B cell (primary cell): ENCODE results near the gene STX2. TPM values are rescaled to one million over a fixed set of nuclear protein-coding genes. Genes with fewer than 3 reads are reported as not detected.

ENCODE experiments used
- ATAC-seq: fragments of 200-7000 bp; cut with Tn5 transposase; one replicate; pipeline ENCODE4 v1.10.0; 2021; ENCODE audit warnings: low read depth, mild to moderate bottlenecking, moderate number of reproducible peaks, moderate library complexity
- CTCF ChIA-PET: fragments of 350-600 bp; sonication (Branson Sonifier 250); formaldehyde crosslinking; loops from one replicate; lab custom pipeline; 2021; ENCODE audit warnings: antibody characterized with exemption, inconsistent platforms; lab: Charles Lee
- POLR2A ChIA-PET: fragments of 350-600 bp; sonication (Branson Sonifier 250); formaldehyde crosslinking; loops from one replicate; lab custom pipeline; 2021; ENCODE audit warnings: antibody characterized with exemption; lab: Charles Lee
- DNase-seq: peaks from one replicate; pipeline ENCODE4 v3.0.0; 2013
- H2AFZ ChIP-seq: 2 replicates; pipeline ENCODE4 v1.6.1; 2012; ENCODE audit warnings: mild to moderate bottlenecking, low read depth, low read length; ENCODE audit not compliant: insufficient read depth, poor library complexity, severe bottlenecking
- H3K27ac ChIP-seq, 2 donors: 1 replicate in 1 of 2; 2 replicates in 1 of 2; pipeline ENCODE4 v1.5.1; 2012 to 2013; ENCODE audit warnings: low read length in 2 of 2, mild to moderate bottlenecking in 2 of 2, moderate library complexity in 1 of 2
- H3K27me3 ChIP-seq, 4 experiments: fragments of 200-600 bp in 1 of 4; sonication (generic) in 1 of 4; replicated peaks in 1 of 4; 1 replicate in 2 of 4; 2 replicates in 2 of 4; pipeline versions ENCODE4 v1.6.1 to v1.7.0; 2013 to 2016; ENCODE audit warnings: low read length in 3 of 4, mild to moderate bottlenecking in 2 of 4, mixed read lengths in 1 of 4, moderate library complexity in 1 of 4; ENCODE audit not compliant: insufficient read depth in 4 of 4, control insufficient read depth in 3 of 4; ENCODE audit errors: control extremely low read depth in 1 of 4
- H3K36me3 ChIP-seq, 2 experiments: replicated peaks in 1 of 2; 1 replicate in 1 of 2; 2 replicates in 1 of 2; pipeline versions ENCODE4 v1.6.1 to v1.7.1; 2013; ENCODE audit warnings: low read length in 1 of 2; ENCODE audit not compliant: insufficient read depth in 2 of 2, control insufficient read depth in 1 of 2; ENCODE audit errors: control extremely low read depth in 1 of 2, extremely low read depth in 1 of 2
- H3K4me1 ChIP-seq, 2 donors: fragments of 200-600 bp in 1 of 2; sonication (generic) in 1 of 2; 1 replicate in 1 of 2; 2 replicates in 1 of 2; pipeline versions ENCODE4 v1.5.1 to v1.6.1; 2013 to 2017; ENCODE audit warnings: low read length in 2 of 2; ENCODE audit not compliant: control insufficient read depth in 2 of 2, insufficient read depth in 2 of 2
- H3K4me2 ChIP-seq: replicated peaks from 2 replicates; pipeline ENCODE3; 2012; ENCODE audit warnings: mild to moderate bottlenecking, low read depth, low read length; ENCODE audit not compliant: poor library complexity, severe bottlenecking
- H3K4me3 ChIP-seq, 5 experiments: fragments of 200-600 bp in 1 of 5; sonication (generic) in 1 of 5; 1 replicate in 3 of 5; 2 replicates in 2 of 5; pipeline versions ENCODE4 v1.5.1 to v1.7.0; 2011 to 2016; ENCODE audit warnings: low read length in 4 of 5, mild to moderate bottlenecking in 4 of 5, low read depth in 2 of 5, control low read depth in 1 of 5, moderate library complexity in 1 of 5; ENCODE audit not compliant: insufficient read depth in 1 of 5; ENCODE audit errors: control extremely low read depth in 1 of 5, extremely low read depth in 1 of 5
- H3K79me2 ChIP-seq: fragments of 200-600 bp; sonication (generic); one replicate; pipeline ENCODE4 v1.6.0; 2016; ENCODE audit warnings: low read length; ENCODE audit not compliant: control insufficient read depth, insufficient read depth
- H3K9ac ChIP-seq: fragments of 200-600 bp; sonication (generic); 2 replicates; pipeline ENCODE4 v1.6.1; 2017; ENCODE audit warnings: mild to moderate bottlenecking, low read length, moderate library complexity
- H3K9me3 ChIP-seq, 3 donors: one replicate each; pipeline versions ENCODE4 v1.6.1 to v1.7.1; 2013; ENCODE audit warnings: low read length in 2 of 3; ENCODE audit not compliant: control insufficient read depth in 2 of 3, insufficient read depth in 1 of 3; ENCODE audit errors: control extremely low read depth in 1 of 3
- H4K20me1 ChIP-seq: 2 replicates; pipeline ENCODE4 v1.6.0; 2012; ENCODE audit warnings: mild to moderate bottlenecking, low read length; ENCODE audit not compliant: insufficient read depth, control insufficient read depth, poor library complexity, severe bottlenecking
- H3K27ac Mint-ChIP-seq: one replicate; pipeline ENCODE4 v1.8.0; 2021; ENCODE audit warnings: mixed read lengths
- H3K27me3 Mint-ChIP-seq: one replicate; pipeline ENCODE4 v1.8.0; 2021; ENCODE audit warnings: mixed read lengths
- H3K4me1 Mint-ChIP-seq: one replicate; pipeline ENCODE4 v1.8.0; 2021; ENCODE audit warnings: mixed read lengths
- H3K4me3 Mint-ChIP-seq: one replicate; pipeline ENCODE4 v1.8.0; 2021; ENCODE audit warnings: mixed read lengths
- H3K9me3 Mint-ChIP-seq: one replicate; pipeline ENCODE4 v1.8.0; 2022; ENCODE audit warnings: mixed read lengths; ENCODE audit not compliant: insufficient read depth
- EZH2 ChIP-seq: IDR thresholded peaks from 2 replicates; pipeline ENCODE4 v1.6.1; 2012; ENCODE audit warnings: borderline replicate concordance, low read depth, mild to moderate bottlenecking, moderate library complexity, low read length; ENCODE audit not compliant: insufficient read depth, poor library complexity, severe bottlenecking
- WGBS: methylation state at CpG from one replicate; pipeline ENCODE4 v1.1.5; 2013; ENCODE audit warnings: missing lambda C conversion rate; ENCODE audit not compliant: insufficient coverage; 5-methylcytosine and 5-hydroxymethylcytosine counted together
- intact Hi-C: fragments of 100-400 bp; cut with micrococcal nuclease; formaldehyde crosslinking; loops from one replicate; pipeline ENCODE4 v1.10.0; 2022
- polyA plus RNA-seq: library from polyadenylated mRNA; depleted of rRNA; stranded (reverse); fragments of >200 nt; gene quantifications from 2 replicates; pipeline ENCODE4 v1.2.3, GENCODE V29; 2012
- total RNA-seq, 2 donors: library from RNA; stranded (reverse); fragments of 120-200 nt in 1 of 2; gene quantifications; 1 replicate in 1 of 2; 2 replicates in 1 of 2; pipeline versions ENCODE4 v1.2.3 to v1.2.4, GENCODE V29; 2013 to 2022
- TF ChIP-seq, protein P1 (sequence below): fragments of 200-600 bp; IDR thresholded peaks from one replicate; pipeline ENCODE4 v1.8.0; 2022; ENCODE audit warnings: antibody characterized with exemption, mild to moderate bottlenecking

STX2 gene
- total and polyA plus RNA-seq, 2 donors (not counting 1 experiment from before 2014, with no cell fraction given): 12.7 to 19.8 TPM

GRCh38 chr12:130791629-130792028 is 47.4 kb downstream of the STX2 start:
- H3K9ac ChIP-seq: no peak overlapping the region
- ChIA-PET CTCF (no interaction called here), POLR2A (no interaction called here)
- no peaks in the 10 kb centered on the region for H3K4me1 Mint-ChIP-seq
- H3K27ac ChIP-seq: no peak overlapping the region
- H3K36me3 ChIP-seq: peaks cover 0 to 5% of the 10 kb centered on the region in 2 experiments
- H3K4me1 ChIP-seq: no peaks in the 10 kb centered on the region
- H3K27me3 ChIP-seq: no peaks in the 10 kb centered on the region
- no peaks in the 10 kb centered on the region for H3K79me2 ChIP-seq
- TF ChIP-seq, protein P1, sequence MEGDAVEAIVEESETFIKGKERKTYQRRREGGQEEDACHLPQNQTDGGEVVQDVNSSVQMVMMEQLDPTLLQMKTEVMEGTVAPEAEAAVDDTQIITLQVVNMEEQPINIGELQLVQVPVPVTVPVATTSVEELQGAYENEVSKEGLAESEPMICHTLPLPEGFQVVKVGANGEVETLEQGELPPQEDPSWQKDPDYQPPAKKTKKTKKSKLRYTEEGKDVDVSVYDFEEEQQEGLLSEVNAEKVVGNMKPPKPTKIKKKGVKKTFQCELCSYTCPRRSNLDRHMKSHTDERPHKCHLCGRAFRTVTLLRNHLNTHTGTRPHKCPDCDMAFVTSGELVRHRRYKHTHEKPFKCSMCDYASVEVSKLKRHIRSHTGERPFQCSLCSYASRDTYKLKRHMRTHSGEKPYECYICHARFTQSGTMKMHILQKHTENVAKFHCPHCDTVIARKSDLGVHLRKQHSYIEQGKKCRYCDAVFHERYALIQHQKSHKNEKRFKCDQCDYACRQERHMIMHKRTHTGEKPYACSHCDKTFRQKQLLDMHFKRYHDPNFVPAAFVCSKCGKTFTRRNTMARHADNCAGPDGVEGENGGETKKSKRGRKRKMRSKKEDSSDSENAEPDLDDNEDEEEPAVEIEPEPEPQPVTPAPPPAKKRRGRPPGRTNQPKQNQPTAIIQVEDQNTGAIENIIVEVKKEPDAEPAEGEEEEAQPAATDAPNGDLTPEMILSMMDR: no peak
- no peak for TF ChIP-seq EZH2
- H3K9me3 Mint-ChIP-seq: no peaks in the 10 kb centered on the region
- no peak overlapping the region for H2AFZ ChIP-seq
- H3K4me3 Mint-ChIP-seq: no peak overlapping the region
- WGBS: no CpG with 5 or more reads among the region's 10 CpGs
- H3K9me3 ChIP-seq: peaks cover 0 to 5% (median 0%) of the 10 kb centered on the region in 3 donors
- H3K27ac Mint-ChIP-seq: no peak overlapping the region
- H3K27me3 Mint-ChIP-seq: no peaks in the 10 kb centered on the region
- H4K20me1 ChIP-seq: no peaks in the 10 kb centered on the region
- no peak overlapping the region for H3K4me3 ChIP-seq
- H3K4me2 ChIP-seq: no peak overlapping the region
- intact Hi-C loops: no loop called here
- DNase-seq (no peak), ATAC-seq (no peak)

DNA sequence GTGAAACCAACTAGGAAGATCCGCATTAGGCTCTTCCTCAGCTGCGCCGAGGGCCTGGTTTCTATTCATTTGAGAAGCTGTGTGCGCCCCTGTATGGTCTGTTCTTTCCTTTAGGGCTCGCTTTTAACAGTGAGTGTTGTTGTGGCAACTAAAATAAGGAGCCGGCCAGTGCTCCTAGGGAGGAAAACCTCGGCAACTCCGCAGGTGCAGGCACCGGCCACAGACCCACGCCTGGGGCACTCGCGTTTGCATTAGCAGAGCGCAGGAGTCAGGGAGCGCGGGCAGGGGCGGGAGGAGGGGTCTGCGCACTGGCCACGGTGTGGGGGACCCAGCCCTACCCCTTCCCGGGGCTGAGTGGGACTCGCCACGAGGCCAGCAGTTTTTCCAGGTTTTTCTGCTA is 50.5 kb downstream of the STX2 start:
- no peaks in the 10 kb centered on the region for H3K4me1 Mint-ChIP-seq
- ATAC-seq (no peak), DNase-seq (no peak)
- no peaks in the 10 kb centered on the region for H3K27me3 ChIP-seq
- H3K27ac ChIP-seq: no peak overlapping the region
- H3K9ac ChIP-seq: no peak overlapping the region
- TF ChIP-seq, protein P1: no peak
- no peak for TF ChIP-seq EZH2
- peaks cover 7% of the 10 kb centered on the region for H3K9me3 Mint-ChIP-seq
- no peak overlapping the region for H3K4me3 Mint-ChIP-seq
- no peak overlapping the region for H3K4me3 ChIP-seq
- intact Hi-C loops: no loop called here
- POLR2A ChIA-PET: no interaction called here
- H4K20me1 ChIP-seq: no peaks in the 10 kb centered on the region
- CTCF ChIA-PET: interaction anchor here (0.6 kb wide), 1 partner anchor 651 kb away, joined by 3 read pairs; no protein-coding TSS in a partner anchor
- H3K79me2 ChIP-seq: no peaks in the 10 kb centered on the region
- H3K27ac Mint-ChIP-seq: no peak overlapping the region
- no peaks in the 10 kb centered on the region for H3K27me3 Mint-ChIP-seq
- H3K4me1 ChIP-seq: no peaks in the 10 kb centered on the region
- H3K9me3 ChIP-seq: peaks cover 0 to 23% (median 15%) of the 10 kb centered on the region in 3 donors
- 94% methylated on average over 14 of the region's 21 CpGs for WGBS
- H2AFZ ChIP-seq: no peak overlapping the region
- H3K4me2 ChIP-seq: no peak overlapping the region
- H3K36me3 ChIP-seq: no peaks in the 10 kb centered on the region
